CD4-positive, alpha-beta T cell (primary cell): ENCODE measurements around the gene HRK. TPM values are rescaled to one million over a fixed set of nuclear protein-coding genes. Genes with fewer than 3 reads are reported as not detected.
A peak's percentile ranks its signal among the peaks of the same experiment; 100 is the strongest.

Experiments used
- ATAC-seq: fragments of 200-7000 bp; cut with Tn5 transposase; one replicate; pipeline ENCODE4 v1.10.0; 2022; ENCODE audit warnings: mild to moderate bottlenecking; ENCODE audit not compliant: poor library complexity
- CTCF ChIA-PET: fragments of 350-600 bp; sonication (Branson Sonifier 250); formaldehyde crosslinking; loops from one replicate; lab custom pipeline; 2021; ENCODE audit warnings: antibody characterized with exemption, inconsistent platforms; lab: Charles Lee
- POLR2A ChIA-PET: fragments of 350-600 bp; sonication (Branson Sonifier 250); formaldehyde crosslinking; loops from one replicate; lab custom pipeline; 2021; ENCODE audit warnings: antibody characterized with exemption, inconsistent platforms; lab: Charles Lee
- DNase-seq, 14 experiments: peaks; one replicate each; pipeline ENCODE4 v3.0.0-alpha.2; 2013 to 2020; ENCODE audit warnings: mixed read lengths in 2 of 14
- H3K27ac ChIP-seq, 2 donors: one replicate each; pipeline versions ENCODE4 v1.5.1 to v1.7.0; 2013; ENCODE audit warnings: low read length in 2 of 2, low read depth in 1 of 2, mild to moderate bottlenecking in 1 of 2
- H3K27me3 ChIP-seq, 2 experiments: 1 replicate in 1 of 2; 2 replicates in 1 of 2; pipeline versions ENCODE4 v1.6.1 to v1.7.0; 2013; ENCODE audit warnings: low read length in 2 of 2, control low read depth in 1 of 2, mild to moderate bottlenecking in 1 of 2, moderate library complexity in 1 of 2; ENCODE audit not compliant: insufficient read depth in 2 of 2, control insufficient read depth in 1 of 2
- H3K36me3 ChIP-seq: one replicate; pipeline ENCODE4 v1.6.1; 2013; ENCODE audit warnings: low read length, control low read depth; ENCODE audit not compliant: insufficient read depth
- H3K4me1 ChIP-seq: one replicate; pipeline ENCODE4 v1.6.1; 2013; ENCODE audit warnings: low read length, control low read depth; ENCODE audit not compliant: insufficient read depth
- H3K4me3 ChIP-seq: one replicate; pipeline ENCODE4 v1.5.1; 2013; ENCODE audit warnings: mild to moderate bottlenecking, low read length, moderate library complexity
- H3K9me3 ChIP-seq, 2 experiments: 1 replicate in 1 of 2; 2 replicates in 1 of 2; pipeline versions ENCODE4 v1.6.1 to v1.7.0; 2013; ENCODE audit warnings: low read length in 2 of 2, mild to moderate bottlenecking in 2 of 2, control low read depth in 1 of 2, moderate library complexity in 1 of 2; ENCODE audit not compliant: control insufficient read depth in 1 of 2, insufficient read depth in 1 of 2
- H3K27ac Mint-ChIP-seq: one replicate; pipeline ENCODE4 v1.8.0; 2020; ENCODE audit warnings: mixed read lengths
- H3K27me3 Mint-ChIP-seq: one replicate; pipeline ENCODE4 v1.8.0; 2021; ENCODE audit warnings: mixed read lengths
- H3K36me3 Mint-ChIP-seq: one replicate; pipeline ENCODE4 v1.8.0; 2021; ENCODE audit warnings: low read depth, mixed read lengths
- H3K4me1 Mint-ChIP-seq: one replicate; pipeline ENCODE4 v1.8.0; 2021; ENCODE audit warnings: low read depth, mixed read lengths
- H3K4me3 Mint-ChIP-seq: one replicate; pipeline ENCODE4 v1.8.0; 2020; ENCODE audit warnings: mild to moderate bottlenecking, mixed read lengths
- H3K9me3 Mint-ChIP-seq: one replicate; pipeline ENCODE4 v1.8.0; 2020; ENCODE audit warnings: mixed read lengths
- CTCF ChIP-seq: fragments of 200-600 bp; IDR thresholded peaks from one replicate; pipeline ENCODE4 v1.8.0; 2022; ENCODE audit warnings: antibody characterized with exemption, mild to moderate bottlenecking
- intact Hi-C, 2 experiments: fragments of 100-400 bp; cut with DNase I in 1 of 2; cut with micrococcal nuclease in 1 of 2; formaldehyde crosslinking; loops; one replicate each; pipeline versions ENCODE4 v1.15.1 to v1.9.0; 2023 to 2025; cut with DNase I, micrococcal nuclease
- total RNA-seq, 174 experiments: library from RNA in 2 of 174; stranded (reverse) in 2 of 174; gene quantifications; one replicate each; pipeline ENCODE4 v1.2.3 and lab custom pipeline; 2021 to 2026

Gene HRK
- total RNA-seq, 2 experiments from 2014 or later: not detected

- Histone ChIP-seq H3K27ac (no peak overlapping the region), H3K27me3 (no peaks in the 10 kb centered on the region), H3K9me3 (no peaks in the 10 kb centered on the region), H3K4me1 (peaks cover 43% of the 10 kb centered on the region), H3K4me3 (no peak overlapping the region), H3K36me3 (no peaks in the 10 kb centered on the region)
- intact Hi-C loops: loop anchor here (5.0 kb wide), 1 partner anchor 185 kb away; the partner anchor contains the start of genes RNFT2 (in 2 of the 2) and SPRING1 (in 2 of the 2)
- peak overlapping the region; percentile 60 for H3K4me3 Mint-ChIP-seq
- DNase-seq (peak in 2 of 14 experiments; percentile 10 to 27), ATAC-seq (no peak)
- POLR2A ChIA-PET: interaction anchor here (0.7 kb wide), 1 partner anchor 13 kb away, joined by 6 read pairs; no protein-coding TSS in a partner anchor
- H3K27me3 Mint-ChIP-seq: no peaks in the 10 kb centered on the region
- no peaks in the 10 kb centered on the region for H3K9me3 Mint-ChIP-seq
- peaks cover 89% of the 10 kb centered on the region for H3K4me1 Mint-ChIP-seq
- peak overlapping the region; percentile 60 for H3K27ac Mint-ChIP-seq
- H3K36me3 Mint-ChIP-seq: no peaks in the 10 kb centered on the region
- TF ChIP-seq CTCF: no peak
- CTCF ChIA-PET: no interaction called here
These were observed 41.1 kb upstream of the HRK start for GRCh38 chr12:116922194-116922897.

- no peak for TF ChIP-seq CTCF
- Mint-ChIP-seq H3K4me3 (peak overlapping the region; percentile 12), H3K9me3 (no peaks in the 10 kb centered on the region), H3K4me1 (peaks cover 92% of the 10 kb centered on the region), H3K27ac (peak overlapping the region; percentile 60), H3K36me3 (peaks cover 6% of the 10 kb centered on the region), H3K27me3 (no peaks in the 10 kb centered on the region)
- ChIA-PET POLR2A (interaction anchor here (1.1 kb wide), 1 partner anchor 10 kb away, joined by 5 read pairs; no protein-coding TSS in a partner anchor), CTCF (no interaction called here)
- H3K4me1 ChIP-seq: peaks cover 47% of the 10 kb centered on the region
- DNase-seq (no peak), ATAC-seq (no peak)
- no peak overlapping the region for H3K4me3 ChIP-seq
- no peaks in the 10 kb centered on the region for H3K36me3 ChIP-seq
- H3K27ac ChIP-seq: no peak overlapping the region
- intact Hi-C loops: loop anchor here (5.0 kb wide), 1 partner anchor 184 kb away; the partner anchor contains the start of genes RNFT2 (in 2 of the 2) and SPRING1 (in 2 of the 2)
- H3K9me3 ChIP-seq: no peaks in the 10 kb centered on the region
- H3K27me3 ChIP-seq: no peaks in the 10 kb centered on the region
These were observed 39.7 kb upstream of the HRK start for GRCh38 chr12:116920939-116921338.

GRCh38 chr12:116919706-116920485, 38.7 kb upstream of the HRK start:
- no peak for ATAC-seq
- no peaks in the 10 kb centered on the region for H3K27me3 Mint-ChIP-seq
- H3K27ac Mint-ChIP-seq: peak overlapping the region; percentile 60
- peaks cover 14% of the 10 kb centered on the region for H3K36me3 Mint-ChIP-seq
- TF ChIP-seq CTCF: no peak
- DNase-seq: no peak
- no peaks in the 10 kb centered on the region for H3K27me3 ChIP-seq
- no peak overlapping the region for H3K4me3 ChIP-seq
- H3K4me1 Mint-ChIP-seq: peaks cover 88% of the 10 kb centered on the region
- ChIA-PET POLR2A (no interaction called here), CTCF (no interaction called here)
- no peaks in the 10 kb centered on the region for H3K36me3 ChIP-seq
- no peak overlapping the region for H3K4me3 Mint-ChIP-seq
- no peak overlapping the region for H3K27ac ChIP-seq
- intact Hi-C loops: loop anchor here (5.0 kb wide), 1 partner anchor 183 kb away; the partner anchor contains the start of genes RNFT2 (in 2 of the 2) and SPRING1 (in 2 of the 2)
- no peaks in the 10 kb centered on the region for H3K9me3 Mint-ChIP-seq
- H3K9me3 ChIP-seq: no peaks in the 10 kb centered on the region
- H3K4me1 ChIP-seq: peaks cover 38% of the 10 kb centered on the region
